ENCODE measurements around the gene PSTPIP1. TPM values are rescaled to one million over a fixed set of nuclear protein-coding genes. Genes with fewer than 3 reads are reported as not detected.

Gene PSTPIP1
- total and polyA plus RNA-seq, 9 donors: 1.3 to 2.9 (median 2.3) TPM

GRCh38 chr15:76988867-76989780, 5.8 kb upstream of the PSTPIP1 start:
- H3K36me3 ChIP-seq (ENCODE audit: control insufficient read depth, insufficient read depth, low read length): no peaks in the 10 kb centered on the region
- peak overlapping the region; percentile 29 for H3K27ac ChIP-seq (ENCODE audit: low read length)
- H3K27me3 ChIP-seq (ENCODE audit: control insufficient read depth, insufficient read depth, low read length): no peaks in the 10 kb centered on the region
- no peak for DNase-seq
- H3K4me3 ChIP-seq (ENCODE audit: low read length): no peak overlapping the region
- no peaks in the 10 kb centered on the region for H3K9me3 ChIP-seq (replicated peaks; ENCODE audit: control insufficient read depth, low read depth, low read length)
- WGBS (ENCODE audit: insufficient coverage): 72% methylated on average over 10 of the region's 12 CpGs
- H3K4me1 ChIP-seq (ENCODE audit: control insufficient read depth, insufficient read depth, low read length): peaks cover 16% of the 10 kb centered on the region

GRCh38 chr15:76991048-76991447, 3.9 kb upstream of the PSTPIP1 start:
- Histone ChIP-seq H3K36me3 (ENCODE audit: control insufficient read depth, insufficient read depth, low read length) (no peaks in the 10 kb centered on the region), H3K9me3 (replicated peaks; ENCODE audit: control insufficient read depth, low read depth, low read length) (no peaks in the 10 kb centered on the region), H3K27ac (ENCODE audit: low read length) (no peak overlapping the region), H3K27me3 (ENCODE audit: control insufficient read depth, insufficient read depth, low read length) (no peaks in the 10 kb centered on the region), H3K4me1 (ENCODE audit: control insufficient read depth, insufficient read depth, low read length) (peaks cover 29% of the 10 kb centered on the region), H3K4me3 (ENCODE audit: low read length) (no peak overlapping the region)
- no peak for DNase-seq
- 69% methylated on average over 4 of the region's 7 CpGs for WGBS (ENCODE audit: insufficient coverage)

- H3K27ac ChIP-seq (ENCODE audit: low read length): no peak overlapping the region
- no peaks in the 10 kb centered on the region for H3K36me3 ChIP-seq (ENCODE audit: control insufficient read depth, insufficient read depth, low read length)
- no peak for DNase-seq
- H3K27me3 ChIP-seq (ENCODE audit: control insufficient read depth, insufficient read depth, low read length): no peaks in the 10 kb centered on the region
- H3K4me1 ChIP-seq (ENCODE audit: control insufficient read depth, insufficient read depth, low read length): peaks cover 38% of the 10 kb centered on the region
- H3K4me3 ChIP-seq (ENCODE audit: low read length): no peak overlapping the region
- H3K9me3 ChIP-seq (replicated peaks; ENCODE audit: control insufficient read depth, low read depth, low read length): no peaks in the 10 kb centered on the region
- WGBS (ENCODE audit: insufficient coverage): 74% methylated on average over 7 of the region's 9 CpGs
Measured at GRCh38 chr15:76991741-76992645, 2.9 kb upstream of the PSTPIP1 start.

GRCh38 chr15:76993114-76993725, 1.7 kb upstream of the PSTPIP1 start:
- Histone ChIP-seq H3K4me3 (ENCODE audit: low read length) (no peak overlapping the region), H3K36me3 (ENCODE audit: control insufficient read depth, insufficient read depth, low read length) (no peaks in the 10 kb centered on the region), H3K27me3 (ENCODE audit: control insufficient read depth, insufficient read depth, low read length) (no peaks in the 10 kb centered on the region), H3K27ac (ENCODE audit: low read length) (no peak overlapping the region), H3K4me1 (ENCODE audit: control insufficient read depth, insufficient read depth, low read length) (peaks cover 34% of the 10 kb centered on the region), H3K9me3 (replicated peaks; ENCODE audit: control insufficient read depth, low read depth, low read length) (no peaks in the 10 kb centered on the region)
- DNase-seq: no peak
- 92% methylated on average over 2 of the region's 6 CpGs for WGBS (ENCODE audit: insufficient coverage)

GRCh38 chr15:76994001-76994400, 925 bp upstream of the PSTPIP1 start:
- Histone ChIP-seq H3K27me3 (ENCODE audit: control insufficient read depth, insufficient read depth, low read length) (no peaks in the 10 kb centered on the region), H3K36me3 (ENCODE audit: control insufficient read depth, insufficient read depth, low read length) (no peaks in the 10 kb centered on the region), H3K4me3 (ENCODE audit: low read length) (no peak overlapping the region), H3K4me1 (ENCODE audit: control insufficient read depth, insufficient read depth, low read length) (peaks cover 27% of the 10 kb centered on the region), H3K9me3 (replicated peaks; ENCODE audit: control insufficient read depth, low read depth, low read length) (no peaks in the 10 kb centered on the region), H3K27ac (ENCODE audit: low read length) (no peak overlapping the region)
- 86% methylated on average over 7 of the region's 8 CpGs for WGBS (ENCODE audit: insufficient coverage)
- DNase-seq: no peak

GRCh38 chr15:76994496-76994895, 430 bp upstream of the PSTPIP1 start:
- H3K4me3 ChIP-seq (ENCODE audit: low read length): no peak overlapping the region
- H3K9me3 ChIP-seq (replicated peaks; ENCODE audit: control insufficient read depth, low read depth, low read length): no peaks in the 10 kb centered on the region
- peaks cover 22% of the 10 kb centered on the region for H3K4me1 ChIP-seq (ENCODE audit: control insufficient read depth, insufficient read depth, low read length)
- H3K36me3 ChIP-seq (ENCODE audit: control insufficient read depth, insufficient read depth, low read length): no peaks in the 10 kb centered on the region
- WGBS (ENCODE audit: insufficient coverage): 91% methylated on average over 5 of the region's 6 CpGs
- H3K27ac ChIP-seq (ENCODE audit: low read length): peak overlapping the region; percentile 69
- DNase-seq: no peak
- H3K27me3 ChIP-seq (ENCODE audit: control insufficient read depth, insufficient read depth, low read length): no peaks in the 10 kb centered on the region

GRCh38 chr15:76996076-76996525, 1.2 kb downstream of the PSTPIP1 start:
- peaks cover 22% of the 10 kb centered on the region for H3K4me1 ChIP-seq (ENCODE audit: control insufficient read depth, insufficient read depth, low read length)
- WGBS (ENCODE audit: insufficient coverage): 0% methylated on average over 5 of the region's 9 CpGs

GRCh38 chr15:76996526-76997401, 1.8 kb downstream of the PSTPIP1 start:
- H3K4me3 ChIP-seq (ENCODE audit: low read length): peak overlapping the region; percentile 4
- no peak overlapping the region for H3K27ac ChIP-seq (ENCODE audit: low read length)
- 64% methylated on average over 10 of the region's 14 CpGs for WGBS (ENCODE audit: insufficient coverage)

More at GRCh38 chr15:76996076-76996525, 1.2 kb downstream of the PSTPIP1 start:
- Histone ChIP-seq H3K9me3 (replicated peaks; ENCODE audit: control insufficient read depth, low read depth, low read length) (no peaks in the 10 kb centered on the region), H3K4me3 (ENCODE audit: low read length) (peak overlapping the region; percentile 28), H3K36me3 (ENCODE audit: control insufficient read depth, insufficient read depth, low read length) (no peaks in the 10 kb centered on the region), H3K27me3 (ENCODE audit: control insufficient read depth, insufficient read depth, low read length) (no peaks in the 10 kb centered on the region), H3K27ac (ENCODE audit: low read length) (peak overlapping the region; percentile 69)
- DNase-seq: peak; percentile 32

GRCh38 chr15:76998663-76999285, 3.8 kb downstream of the PSTPIP1 start:
- DNase-seq: no peak
- no peak overlapping the region for H3K27ac ChIP-seq (ENCODE audit: low read length)
- no peak overlapping the region for H3K4me3 ChIP-seq (ENCODE audit: low read length)
- no peaks in the 10 kb centered on the region for H3K36me3 ChIP-seq (ENCODE audit: control insufficient read depth, insufficient read depth, low read length)
- WGBS (ENCODE audit: insufficient coverage): 59% methylated on average over 6 of the region's 8 CpGs
- H3K27me3 ChIP-seq (ENCODE audit: control insufficient read depth, insufficient read depth, low read length): no peaks in the 10 kb centered on the region
- no peaks in the 10 kb centered on the region for H3K9me3 ChIP-seq (replicated peaks; ENCODE audit: control insufficient read depth, low read depth, low read length)
- peaks cover 26% of the 10 kb centered on the region for H3K4me1 ChIP-seq (ENCODE audit: control insufficient read depth, insufficient read depth, low read length)

More at GRCh38 chr15:76996526-76997401, 1.8 kb downstream of the PSTPIP1 start:
- Histone ChIP-seq H3K9me3 (replicated peaks; ENCODE audit: control insufficient read depth, low read depth, low read length) (no peaks in the 10 kb centered on the region), H3K36me3 (ENCODE audit: control insufficient read depth, insufficient read depth, low read length) (no peaks in the 10 kb centered on the region), H3K4me1 (ENCODE audit: control insufficient read depth, insufficient read depth, low read length) (peaks cover 22% of the 10 kb centered on the region), H3K27me3 (ENCODE audit: control insufficient read depth, insufficient read depth, low read length) (no peaks in the 10 kb centered on the region)
- DNase-seq: peak; percentile 81

Measured in muscle of leg (tissue), 11 donors.